Suppressor macrophage treated with lipopolysaccharide for 4 hours (primary cell): ENCODE data around the gene SPRTN.
A peak's percentile ranks its signal among the peaks of the same experiment; 100 is the strongest.

ENCODE experiments used
- DNase-seq: peaks from one replicate; pipeline ENCODE4 v3.0.0-alpha.2; 2020

Gene SPRTN

DNA sequence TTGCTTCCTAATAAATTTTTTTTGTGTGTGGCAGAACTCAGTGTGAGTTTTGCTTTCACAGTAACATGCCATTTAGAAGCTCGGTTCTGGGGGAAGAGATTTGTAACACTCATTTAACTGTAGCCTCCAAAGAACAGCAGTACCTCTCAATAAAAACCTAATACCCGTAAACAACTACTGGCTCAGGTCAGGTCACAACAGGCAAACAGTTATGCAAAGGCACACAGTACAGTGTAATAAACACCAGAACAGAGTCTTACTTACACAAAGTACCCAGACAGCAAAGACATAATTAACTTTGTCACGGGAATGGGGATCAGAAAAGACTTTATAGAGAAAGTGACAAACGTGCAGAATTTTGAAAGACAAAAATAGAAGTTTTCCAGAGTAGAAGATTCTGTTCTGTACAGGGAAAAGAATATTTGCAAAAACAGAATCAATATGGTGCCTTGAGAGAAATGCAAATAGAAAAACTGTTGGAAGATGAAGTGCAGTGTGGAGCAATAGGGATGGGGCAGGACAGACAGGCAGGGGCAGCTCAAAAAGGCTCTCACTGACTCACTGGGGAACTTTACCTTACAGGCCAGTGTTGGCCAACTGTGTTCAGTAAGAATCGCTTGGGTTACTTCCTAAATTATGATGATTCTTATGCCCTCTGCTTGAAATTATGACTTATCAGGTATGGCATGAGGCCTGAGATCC is 45.2 kb downstream of the SPRTN start:
- peak; percentile 70 for DNase-seq

DNA sequence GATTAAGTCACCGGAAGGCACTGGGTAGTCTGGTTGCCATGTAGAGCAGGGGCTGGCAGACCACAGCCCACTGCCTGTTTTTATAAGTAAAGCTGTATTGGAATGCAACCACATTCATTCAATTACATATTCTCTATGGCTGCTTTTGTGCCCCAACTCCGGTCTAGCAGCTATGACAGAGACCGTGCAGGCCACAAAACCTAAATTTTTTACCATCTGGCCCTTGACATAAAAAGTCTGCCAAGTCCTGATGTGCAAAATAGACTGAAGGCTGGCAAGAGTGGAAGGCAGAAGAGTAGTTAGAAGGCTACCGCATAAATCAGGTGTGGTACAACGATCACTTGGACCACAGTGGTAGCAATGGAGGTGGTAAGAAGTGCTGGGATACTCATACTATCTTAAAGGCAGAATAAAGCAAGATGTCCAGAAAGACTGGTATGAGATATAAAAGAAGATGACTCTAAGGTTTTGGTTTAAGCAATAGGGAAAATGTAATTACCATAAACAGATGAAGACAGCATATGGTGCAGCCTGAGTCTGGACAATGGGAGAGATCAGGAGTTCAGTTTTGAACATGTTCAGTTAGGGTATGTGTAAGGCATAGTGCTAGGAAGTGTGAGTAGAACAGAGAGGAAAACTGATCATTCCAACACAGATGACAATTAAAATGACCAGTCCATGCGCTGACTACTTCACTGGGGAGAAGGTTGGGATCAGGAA is 46.8 kb downstream of the SPRTN start:
- no peak for DNase-seq

GRCh38 chr1:231385416-231385748 is 47.3 kb downstream of the SPRTN start:
- DNase-seq: no peak

- no peak for DNase-seq
Measured at GRCh38 chr1:231386466-231386865, 48.4 kb downstream of the SPRTN start.

DNA sequence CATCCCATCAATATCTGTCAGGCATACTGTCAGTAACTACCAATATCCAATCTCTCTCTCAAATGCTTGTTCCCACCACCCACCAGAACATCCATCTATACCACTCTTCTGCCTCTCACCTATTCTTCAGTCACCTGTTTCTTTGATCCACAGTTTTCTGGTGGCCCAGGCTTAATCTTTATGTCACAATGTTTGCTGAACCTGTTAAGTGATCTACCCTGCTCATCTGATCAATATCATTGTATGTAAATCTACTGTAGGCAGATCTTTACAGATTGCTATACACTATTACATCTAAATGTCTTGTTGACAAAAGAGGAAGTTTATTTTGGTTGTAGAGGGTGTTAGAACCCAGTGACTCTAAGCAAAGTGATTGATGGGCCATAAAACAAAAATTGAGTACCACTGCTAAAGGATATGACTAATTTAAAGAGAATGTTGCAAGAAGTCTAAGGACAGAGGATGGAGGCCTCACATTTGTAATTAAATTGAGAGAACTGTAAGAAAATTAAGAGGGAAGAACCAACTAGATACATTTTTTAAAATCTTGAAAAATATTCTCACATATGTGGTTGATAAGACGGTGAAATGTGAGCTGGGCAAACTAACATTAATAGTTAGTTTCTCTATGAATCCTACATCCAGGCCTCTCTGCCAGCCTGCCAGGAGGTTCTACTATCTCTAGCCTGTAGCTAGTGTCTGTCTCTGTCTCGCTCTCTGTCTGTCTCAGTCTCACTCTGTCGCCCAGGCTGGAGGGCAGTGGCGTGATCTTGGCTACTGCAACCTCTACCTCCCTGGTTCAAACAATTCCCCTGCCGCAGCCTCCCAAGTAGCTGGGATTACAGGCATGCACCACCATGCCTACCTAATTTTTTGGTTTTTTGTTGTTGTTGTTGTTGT is 49.9 kb downstream of the SPRTN start:
- DNase-seq: peak; percentile 33

GRCh38 chr1:231390071-231390470 is 52.0 kb downstream of the SPRTN start:
- DNase-seq: no peak

DNA sequence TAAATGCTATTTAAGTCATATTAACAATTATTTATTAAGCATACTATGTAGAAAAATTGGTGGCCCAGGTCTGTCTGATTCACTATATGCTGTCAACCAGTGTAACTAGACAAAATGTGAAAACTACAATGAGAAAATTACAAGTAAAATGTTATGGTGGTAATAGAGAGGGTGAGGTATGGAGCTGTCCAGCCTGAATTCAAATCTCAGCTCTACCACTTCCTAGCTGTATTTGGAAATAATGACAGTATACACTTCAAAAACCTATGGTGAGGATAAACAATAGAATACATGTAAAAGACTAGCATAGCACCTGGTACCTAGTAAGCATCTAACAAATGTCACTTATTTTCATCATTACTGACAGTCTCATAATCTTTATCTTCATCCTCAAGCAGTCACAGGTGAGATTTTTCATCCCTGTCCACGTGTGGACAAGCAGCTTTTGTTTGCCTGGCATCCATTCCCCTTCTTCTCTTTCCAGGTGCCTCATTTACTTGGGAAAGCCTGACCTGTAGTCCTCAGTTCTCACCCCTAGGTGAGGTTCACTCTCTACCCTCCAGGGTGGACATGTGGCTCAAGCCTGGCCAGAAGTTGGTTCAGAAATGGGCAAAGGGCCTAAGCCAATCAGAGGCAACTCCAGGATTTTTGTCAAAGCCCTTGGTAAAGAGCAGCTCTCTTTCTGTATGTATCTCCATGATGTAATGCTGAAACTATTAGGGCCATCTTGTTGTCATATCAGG is 54.5 kb downstream of the SPRTN start:
- DNase-seq: no peak

GRCh38 chr1:231393668-231394067 is 55.6 kb downstream of the SPRTN start:
- DNase-seq: no peak

GRCh38 chr1:231395076-231395997 is 57.2 kb downstream of the SPRTN start:
- DNase-seq: peak; percentile 30

- no peak for DNase-seq
Measured at GRCh38 chr1:231395998-231396390, 57.9 kb downstream of the SPRTN start.

GRCh38 chr1:231396643-231397042 is 58.5 kb downstream of the SPRTN start:
- no peak for DNase-seq

GRCh38 chr1:231397886-231398671 is 60.0 kb downstream of the SPRTN start:
- peak; percentile 21 for DNase-seq

GRCh38 chr1:231401478-231401877 is 63.4 kb downstream of the SPRTN start:
- DNase-seq: no peak

DNA sequence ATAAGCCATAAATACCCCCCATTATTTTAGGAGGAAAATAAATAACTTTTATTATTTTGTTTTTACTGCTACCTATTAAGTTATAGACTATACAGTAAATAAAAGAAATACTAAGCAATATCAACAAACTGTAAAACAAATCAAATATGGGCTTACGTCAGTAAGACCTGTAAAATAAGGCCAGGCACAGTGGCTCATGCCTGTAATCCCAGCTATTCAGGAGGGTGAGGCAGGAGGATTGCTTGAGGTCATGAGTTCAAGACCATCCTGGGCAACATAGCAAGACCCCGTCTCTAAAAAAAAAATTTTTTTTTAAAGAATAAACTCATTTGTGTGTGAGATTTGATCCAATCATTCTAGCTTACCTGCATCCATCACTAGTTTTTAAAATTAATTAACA is 66.2 kb downstream of the SPRTN start:
- DNase-seq: no peak
